HG03575 (cell line): ENCODE data around the gene ABHD12.
"Not testable (repeated sequence)": the region's sequence is repeated elsewhere in the genome, so short reads cannot be mapped to it uniquely, and the experiment has no call there.

Experiments used
- ATAC-seq: cut with Tn5 transposase; IDR thresholded peaks from one replicate; pipeline ENCODE4 v1.9.1; 2021; ENCODE audit not compliant: unreplicated experiment, insufficient number of reproducible peaks, low FRiP score; ENCODE audit errors: extremely low read depth

Gene ABHD12

GRCh38 chr20:25390538-25391528, at the start of gene ABHD12:
ABHD12 (minus strand) TSS chr20:25390835; CDS start chr20:25390703, 132 bp downstream.
- peak; percentile 62 for ATAC-seq

GRCh38 chr20:25439328-25439727, 48.7 kb upstream of the ABHD12 start:
- ATAC-seq = no peak

- no peak for ATAC-seq
Observed at GRCh38 chr20:25437153-25437581, 46.5 kb upstream of the ABHD12 start.

GRCh38 chr20:25424536-25424935, 33.9 kb upstream of the ABHD12 start:
- no peak for ATAC-seq

DNA sequence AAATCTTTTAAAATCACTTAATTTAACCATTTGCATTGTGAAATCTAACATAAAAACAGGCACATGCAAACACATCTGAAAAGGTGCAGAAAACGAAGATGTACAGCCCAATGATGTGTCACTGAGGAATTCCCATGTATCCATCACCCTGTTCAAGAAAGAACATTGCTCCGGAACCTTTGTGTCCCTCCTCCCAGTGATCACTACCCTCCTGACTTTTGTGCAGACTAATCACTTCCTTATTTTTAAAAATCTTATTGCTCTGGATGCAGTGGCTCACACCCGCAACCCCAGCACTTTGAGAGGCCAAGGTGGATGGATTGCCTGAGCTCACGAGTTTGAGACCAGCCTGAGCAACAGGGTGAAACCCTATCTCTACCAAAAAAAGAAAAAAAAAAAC, 31.4 kb upstream of the ABHD12 start:
- no peak for ATAC-seq

GRCh38 chr20:25421102-25421501, 30.5 kb upstream of the ABHD12 start:
- ATAC-seq = no peak

GRCh38 chr20:25418776-25419175, 28.1 kb upstream of the ABHD12 start:
- ATAC-seq = no peak

DNA sequence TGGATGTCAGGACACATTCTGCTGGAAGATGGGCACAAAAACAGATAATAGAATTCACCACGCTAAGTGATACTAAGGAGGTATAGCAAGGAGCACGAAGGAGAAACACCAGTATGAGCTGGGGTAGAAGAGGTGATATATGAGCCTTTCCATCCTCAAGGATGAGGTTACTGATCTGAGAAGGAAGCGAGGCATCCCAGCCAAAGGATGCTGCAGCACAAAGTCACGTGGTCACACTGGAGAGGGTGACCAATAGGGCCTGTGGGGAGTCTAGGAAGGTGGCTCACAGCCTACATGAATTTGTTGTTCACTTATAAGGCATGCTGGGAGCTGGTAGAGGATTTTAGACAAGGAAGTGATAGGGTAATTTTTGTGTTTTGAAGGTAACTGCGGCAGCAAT, 18.3 kb upstream of the ABHD12 start:
- ATAC-seq = no peak

DNA sequence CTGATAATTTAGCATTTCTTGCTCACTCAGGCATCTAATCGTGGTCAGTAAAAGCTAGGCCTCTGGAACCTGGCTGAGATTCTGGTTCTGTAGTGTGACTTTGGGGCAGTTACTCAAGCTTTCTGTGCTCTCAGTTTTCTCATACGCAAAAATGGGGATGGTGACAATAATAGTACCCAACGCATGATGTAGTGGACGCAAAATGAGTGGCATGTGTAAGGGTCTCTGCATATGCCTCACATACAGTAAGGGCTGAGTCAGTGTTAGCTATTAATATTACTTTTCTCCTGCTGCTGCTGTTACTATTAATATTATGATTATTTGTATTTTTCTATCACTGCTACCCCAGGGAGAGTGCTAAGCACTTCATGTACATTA, 17.5 kb upstream of the ABHD12 start:
- ATAC-seq = no peak

DNA sequence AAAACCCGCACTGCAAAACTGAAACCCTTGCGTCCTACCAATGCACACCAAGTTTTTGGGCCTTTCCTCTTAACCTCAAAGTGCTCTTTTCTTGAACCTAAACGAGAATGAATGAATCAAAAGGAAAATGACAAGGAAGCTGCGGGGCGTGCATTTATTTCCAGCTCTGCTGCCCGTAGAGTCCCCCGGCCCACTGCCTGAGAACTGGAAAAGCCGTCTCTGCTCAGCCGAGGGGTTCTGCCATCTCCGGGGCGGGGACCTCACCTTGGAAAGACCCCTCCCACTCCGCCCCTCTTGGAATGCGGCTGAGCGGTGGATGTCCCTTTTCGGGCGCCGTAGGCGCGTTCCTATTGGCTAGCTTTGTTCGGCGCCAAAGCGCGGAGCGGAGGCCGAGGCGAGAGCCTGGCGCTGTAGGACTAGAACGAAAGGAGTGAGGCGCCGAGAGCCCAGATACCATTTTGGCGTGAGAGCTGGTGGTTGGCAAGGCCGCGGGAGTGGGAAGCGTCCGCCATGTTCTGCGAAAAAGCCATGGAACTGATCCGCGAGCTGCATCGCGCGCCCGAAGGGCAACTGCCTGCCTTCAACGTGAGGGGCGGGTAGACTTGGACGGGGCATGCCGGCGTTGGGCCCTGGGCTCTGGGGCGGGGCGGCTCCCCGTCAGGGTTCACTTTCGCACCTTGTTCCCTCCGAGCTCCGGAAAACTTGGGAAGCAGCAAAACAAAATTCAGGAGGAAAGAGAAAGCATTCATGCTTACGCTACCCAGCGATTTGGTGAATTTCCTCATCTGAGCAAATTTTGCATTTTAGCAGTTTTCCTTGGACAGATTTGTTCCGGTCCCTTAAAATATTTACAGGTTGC, 16.9 kb upstream of the ABHD12 start, which contains the start of gene GINS1:
Gene GINS1 (plus strand): TSS at position 363 of the 859 bp plus-strand sequence. CDS start 148 bp downstream, at position 511.
- ATAC-seq = peak; percentile 56

- ATAC-seq = no peak
Observed at GRCh38 chr20:25402583-25402982, 11.9 kb upstream of the ABHD12 start.

DNA sequence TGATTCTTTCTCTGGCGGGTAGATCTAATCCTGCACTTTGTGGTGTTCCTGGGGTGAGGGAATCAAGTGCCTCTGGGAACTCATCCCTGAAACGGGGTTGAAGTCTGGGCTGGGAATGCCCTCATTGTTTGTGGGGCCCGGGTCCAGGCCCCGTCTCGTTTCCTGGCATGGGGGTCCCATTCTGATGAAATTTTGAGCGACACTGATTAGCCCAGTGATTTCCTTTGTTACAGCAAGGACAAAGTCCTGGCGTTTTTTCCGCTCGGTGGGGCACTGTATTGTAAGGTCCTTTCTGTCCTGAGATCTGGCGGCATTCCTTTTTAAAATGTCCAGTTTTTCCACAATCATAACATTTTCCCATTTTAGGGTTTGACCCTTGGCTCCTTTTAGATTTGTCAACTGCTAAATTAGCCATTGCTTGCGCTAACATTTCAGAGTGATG, 9.7 kb upstream of the ABHD12 start:
- not testable (repeated sequence) for ATAC-seq

DNA sequence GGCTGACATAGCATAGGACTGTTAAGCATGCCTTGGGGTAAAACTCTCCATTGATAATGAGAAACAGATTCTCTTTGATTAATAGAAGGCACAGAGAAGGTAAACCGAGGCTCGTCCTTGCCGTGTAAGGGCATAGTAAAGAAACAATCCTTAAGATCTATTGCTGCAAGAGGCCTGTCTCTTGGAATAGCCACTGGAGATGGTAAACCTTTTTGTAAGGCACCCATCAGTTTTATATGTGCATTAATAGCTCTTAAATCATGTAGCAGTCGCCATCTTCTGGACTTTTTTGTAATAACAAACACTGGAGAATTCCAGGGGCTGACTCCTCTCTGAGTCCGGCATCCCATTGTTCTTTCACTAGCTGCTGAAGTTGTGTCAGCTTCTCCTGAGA, 8.4 kb upstream of the ABHD12 start:
- no peak for ATAC-seq

DNA sequence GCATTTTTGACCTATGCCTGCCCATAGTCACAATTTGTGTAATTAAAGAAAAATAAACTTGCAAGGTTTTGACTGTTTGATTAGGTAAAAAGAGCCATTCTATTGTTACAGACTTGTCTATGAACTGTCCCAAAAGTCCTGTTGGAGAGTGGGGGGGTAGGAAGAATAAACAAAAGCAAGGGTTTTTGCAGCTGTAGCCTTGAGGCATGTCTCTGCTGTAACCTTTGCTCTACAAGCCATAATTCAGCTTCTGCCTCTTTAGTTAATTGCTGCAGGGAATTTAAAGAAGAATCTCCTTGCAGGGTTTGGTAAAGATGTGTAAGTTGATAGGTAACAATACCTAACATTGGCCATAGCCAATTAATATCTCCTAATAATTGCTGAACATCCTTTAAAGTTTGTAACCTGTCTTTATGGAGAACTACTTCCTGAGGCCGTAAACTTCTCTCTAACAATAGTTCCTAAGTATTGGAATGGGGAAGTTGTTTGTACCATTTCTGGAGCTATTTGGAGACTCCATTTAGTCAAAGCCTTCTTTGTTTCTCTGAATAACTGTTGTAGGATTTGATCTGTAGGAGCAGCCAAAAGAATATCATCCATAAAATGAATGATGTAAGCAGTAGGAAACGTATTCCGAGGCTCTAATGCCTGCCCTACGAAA, 7.9 kb upstream of the ABHD12 start:
- no peak for ATAC-seq

DNA sequence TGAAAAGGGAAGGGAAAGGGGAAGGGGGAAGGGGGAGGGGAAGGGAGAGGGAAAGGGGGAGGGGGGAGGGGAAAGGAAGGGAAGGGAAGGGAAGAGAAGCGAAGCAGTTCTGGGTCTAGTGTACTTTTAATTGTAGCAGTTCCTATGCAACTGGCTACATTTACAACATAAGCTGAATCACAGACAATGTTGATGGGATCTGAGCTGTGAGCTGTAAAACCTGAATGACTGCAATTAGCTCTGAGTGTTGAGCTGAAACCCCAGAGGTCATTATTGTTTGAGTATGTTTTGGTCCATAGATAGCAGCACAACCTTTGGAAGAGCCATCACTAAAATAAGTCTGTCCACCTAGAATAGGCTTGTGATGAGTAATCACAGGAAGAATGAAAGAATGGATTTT, 7.2 kb upstream of the ABHD12 start:
- ATAC-seq = no peak

DNA sequence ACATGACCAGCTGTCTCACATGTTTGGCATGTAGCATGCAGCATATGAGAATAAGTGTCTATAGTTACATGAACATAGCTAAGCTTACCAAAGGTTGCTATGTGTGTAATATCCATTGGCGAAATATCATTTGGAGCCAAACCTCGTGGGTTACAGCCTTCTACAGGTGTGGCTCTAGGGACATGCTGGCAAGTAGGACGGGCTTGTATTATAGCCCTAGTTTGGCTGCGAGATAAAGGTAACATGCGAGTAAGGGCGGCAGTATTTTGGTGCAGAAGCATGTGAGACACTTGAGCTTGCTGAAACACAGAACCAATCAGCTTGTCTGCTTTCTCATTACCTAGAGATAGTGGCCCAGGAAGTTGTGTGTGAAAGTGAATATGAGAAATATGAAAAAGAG, 6.5 kb upstream of the ABHD12 start:
- ATAC-seq = no peak

- ATAC-seq = no peak
Observed at GRCh38 chr20:25394996-25395395, 4.4 kb upstream of the ABHD12 start.

DNA sequence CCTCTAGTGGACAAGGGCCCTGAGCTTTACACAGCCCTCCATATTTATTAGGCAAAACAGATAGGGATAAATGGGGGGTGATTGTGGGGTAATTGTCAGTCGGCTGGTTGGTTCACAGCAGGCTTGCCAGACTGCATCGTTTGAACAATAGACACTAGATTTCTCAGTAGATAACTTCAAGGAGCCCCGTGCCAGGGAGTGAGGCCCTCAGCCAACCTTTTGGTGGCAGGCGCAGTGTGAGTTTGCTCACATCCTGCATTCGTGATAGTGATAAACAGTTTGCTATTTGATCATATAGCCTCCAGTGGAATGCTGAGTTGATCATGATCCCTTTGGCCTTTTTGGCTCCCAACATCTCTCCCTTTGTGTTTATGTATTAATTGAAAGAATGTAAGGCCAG, 3.6 kb upstream of the ABHD12 start:
- ATAC-seq = no peak

DNA sequence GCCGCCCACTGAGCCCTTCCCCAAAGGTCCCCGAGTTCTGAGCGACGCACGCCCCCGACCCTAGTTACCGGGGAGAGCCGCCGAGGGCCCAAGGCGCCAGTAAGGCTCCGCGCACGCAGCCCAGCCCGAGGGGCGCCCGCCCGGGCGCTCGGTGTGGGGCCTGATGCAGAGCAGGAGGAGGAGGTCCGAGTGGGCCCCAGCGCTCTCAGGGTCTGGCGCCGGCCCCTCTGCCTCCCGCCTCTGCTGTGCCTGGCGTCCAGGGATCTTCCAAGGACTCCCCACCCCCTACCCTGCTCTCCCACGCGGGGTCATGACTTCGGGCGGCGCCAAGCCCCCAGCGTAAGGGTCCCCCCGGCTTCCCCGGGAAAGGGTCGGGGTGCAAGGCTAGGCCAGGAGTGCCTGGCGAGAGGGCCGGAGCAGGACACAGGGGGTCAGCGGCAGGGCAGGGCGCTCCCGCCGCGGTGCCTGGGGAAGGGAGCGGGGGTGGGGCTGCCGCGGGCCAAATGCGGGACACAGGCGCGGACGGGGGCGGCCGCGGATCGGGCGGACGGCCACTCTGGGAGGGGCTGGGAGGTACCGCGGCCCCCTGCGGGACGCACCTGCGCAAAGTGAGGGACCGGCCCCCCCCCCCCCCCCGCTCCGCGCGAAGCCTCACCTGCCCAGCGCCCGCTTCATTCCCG, 637 bp downstream of the ABHD12 start:
- ATAC-seq = no peak
